Fibroblast of lung (primary cell): ENCODE results near the gene JPH3.

Experiments used
- CTCF ChIP-seq, 2 donors: IDR thresholded peaks in 1 of 2; conservative IDR thresholded peaks in 1 of 2; 1 replicate in 1 of 2; 2 replicates in 1 of 2; pipeline ENCODE4 v1.5.1; 2011 to 2012; ENCODE audit warnings: low read length in 2 of 2, control low read depth in 1 of 2, inconsistent platforms in 1 of 2, low read depth in 1 of 2, mild to moderate bottlenecking in 1 of 2
- EZH2 ChIP-seq: IDR thresholded peaks from 2 replicates; pipeline ENCODE4 v1.5.1; 2012; ENCODE audit warnings: low read length, control low read depth, mild to moderate bottlenecking; ENCODE audit errors: missing control alignments

GRCh38 chr16:87621976-87622713 is 19.8 kb downstream of the JPH3 start:
- TF ChIP-seq CTCF (conservative IDR thresholded peaks at IDR 0.05 in 1 of 2, IDR thresholded peaks at IDR 0.05 in 1 of 2; ENCODE audit: low read depth in 1 of 2, low read length in 2 of 2) (no peak), EZH2 (no peak)
